Pericardium fibroblast (primary cell): ENCODE data around the gene CLTB. TPM values are rescaled to one million over a fixed set of nuclear protein-coding genes. Genes with fewer than 3 reads are reported as not detected.

Experiments used
- total RNA-seq: library from RNA; depleted of rRNA; stranded (reverse); fragments of >200 nt; gene quantifications from 2 replicates; pipeline ENCODE4 v1.2.3, GENCODE V29; 2015

The CLTB gene, protein sequence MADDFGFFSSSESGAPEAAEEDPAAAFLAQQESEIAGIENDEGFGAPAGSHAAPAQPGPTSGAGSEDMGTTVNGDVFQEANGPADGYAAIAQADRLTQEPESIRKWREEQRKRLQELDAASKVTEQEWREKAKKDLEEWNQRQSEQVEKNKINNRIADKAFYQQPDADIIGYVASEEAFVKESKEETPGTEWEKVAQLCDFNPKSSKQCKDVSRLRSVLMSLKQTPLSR
- 97.5 and 140 TPM in 2 replicates for total RNA-seq

DNA sequence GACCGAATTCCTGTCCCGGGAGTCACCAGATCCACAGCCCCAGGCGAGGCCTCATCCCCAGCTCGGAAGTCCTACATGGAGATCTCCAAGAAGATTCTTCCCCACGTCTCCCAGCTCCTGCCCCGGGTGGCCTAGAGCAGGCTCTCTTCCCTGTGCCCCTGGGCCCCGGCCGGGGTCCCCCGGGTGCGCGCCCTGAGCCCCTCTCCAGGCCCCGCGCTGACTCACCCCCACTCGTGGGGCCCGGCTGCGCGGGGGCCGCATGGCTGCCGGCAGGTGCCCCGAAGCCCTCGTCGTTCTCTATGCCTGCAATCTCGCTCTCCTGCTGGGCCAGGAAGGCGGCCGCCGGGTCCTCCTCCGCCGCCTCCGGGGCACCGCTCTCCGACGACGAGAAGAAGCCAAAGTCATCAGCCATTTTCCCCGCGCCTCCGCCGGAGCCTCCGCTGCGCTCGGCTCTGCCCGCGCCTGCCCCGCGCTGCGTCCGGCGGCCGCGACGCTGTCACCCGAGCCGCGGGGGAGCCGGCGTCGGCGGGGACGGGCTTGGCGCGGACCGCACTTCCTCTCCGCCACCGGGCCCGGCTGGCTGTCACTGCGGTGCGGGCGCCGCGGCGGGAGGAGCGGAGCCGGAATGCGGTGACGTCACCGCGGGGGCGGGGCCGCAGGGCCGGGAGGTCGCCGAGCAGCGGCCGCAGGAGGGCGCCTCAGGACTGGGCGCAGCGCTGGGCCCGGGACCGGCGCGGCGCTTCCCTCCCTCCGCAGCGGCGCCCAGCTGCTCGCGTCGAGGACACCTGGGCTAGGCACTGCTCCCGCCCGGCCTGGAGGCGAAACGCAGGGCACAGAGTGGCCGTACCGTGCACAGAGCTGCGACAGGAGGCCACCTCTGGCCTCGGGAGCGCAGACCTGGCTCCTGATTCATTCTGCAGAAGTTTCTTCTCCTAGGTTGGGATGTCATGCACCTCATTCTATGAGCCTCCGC lies at the start of gene CLTB:
Gene CLTB (minus strand): TSS at position 588 of the 973 bp plus-strand sequence. CDS start 176 bp downstream, at position 412.

DNA sequence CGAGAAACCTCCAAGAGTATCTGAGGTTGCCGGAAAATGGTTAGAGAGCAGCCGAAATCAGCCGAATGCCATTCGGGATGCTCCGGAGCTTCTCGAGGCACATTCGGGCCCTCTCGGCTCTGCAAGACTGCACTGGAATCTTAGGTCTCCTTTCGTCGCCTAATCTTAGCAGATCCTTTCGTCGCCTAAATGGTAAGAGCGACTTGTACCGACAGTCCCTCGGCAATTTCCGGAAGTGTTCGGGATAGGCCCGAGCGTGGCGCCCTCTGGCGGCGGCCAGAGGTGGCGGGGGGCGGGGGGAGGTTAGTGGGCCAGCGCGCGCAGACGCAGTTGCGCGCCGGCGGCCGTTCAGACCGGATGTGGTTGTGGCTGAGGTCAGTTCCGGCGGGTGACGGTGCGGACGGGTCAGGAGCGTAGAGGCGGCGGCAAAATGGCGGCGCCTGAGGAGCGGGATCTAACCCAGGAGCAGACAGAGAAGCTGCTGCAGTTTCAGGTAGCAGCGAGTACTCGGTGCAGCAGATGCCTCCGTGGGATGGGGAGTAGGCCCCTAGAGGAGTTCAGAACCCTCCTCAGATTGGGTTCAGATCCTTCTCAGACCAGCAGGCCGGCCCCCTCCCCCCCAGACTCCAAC lies 31.8 kb upstream of the CLTB start, which contains the start of gene FAF2:
Gene FAF2 (plus strand): TSS at position 408 of the 631 bp plus-strand sequence. CDS start 23 bp downstream, at position 431.

DNA sequence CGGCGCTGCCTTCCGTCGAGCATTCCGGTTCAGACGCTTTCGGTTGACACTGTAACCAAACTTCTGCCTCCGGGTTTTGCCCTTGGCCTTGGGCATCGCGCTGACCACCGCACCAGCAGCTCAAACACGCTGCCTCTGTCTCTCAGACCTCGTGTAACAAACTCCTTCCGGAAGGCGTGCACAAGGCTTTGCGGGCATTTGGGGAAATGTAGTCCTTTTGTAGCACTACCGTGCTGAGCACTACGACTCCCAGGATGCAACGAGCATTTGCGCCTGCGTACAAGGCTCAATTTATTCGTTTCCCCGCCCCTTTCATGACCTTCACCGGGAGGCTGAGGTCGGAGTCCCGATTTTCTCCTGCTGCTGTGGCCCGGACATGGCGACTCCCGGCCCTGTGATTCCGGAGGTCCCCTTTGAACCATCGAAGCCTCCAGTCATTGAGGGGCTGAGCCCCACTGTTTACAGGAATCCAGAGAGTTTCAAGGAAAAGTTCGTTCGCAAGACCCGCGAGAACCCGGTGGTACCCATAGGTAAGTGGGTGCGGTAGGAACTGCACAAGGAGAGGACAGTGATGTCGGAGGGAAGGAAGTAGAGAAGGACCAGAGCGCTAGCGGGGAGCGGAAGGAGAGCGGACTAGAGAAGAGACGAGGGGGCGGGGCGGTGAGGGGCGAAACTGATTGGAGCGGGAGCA lies 27.8 kb downstream of the CLTB start, which contains the start of the genes HIGD2A and NOP16:
Gene HIGD2A (plus strand): TSS at position 308 of the 691 bp plus-strand sequence. CDS start 69 bp downstream, at position 377.
Gene NOP16 (minus strand): TSS at position 155 of the 691 bp plus-strand sequence. CDS start 59 bp downstream, at position 96.

DNA sequence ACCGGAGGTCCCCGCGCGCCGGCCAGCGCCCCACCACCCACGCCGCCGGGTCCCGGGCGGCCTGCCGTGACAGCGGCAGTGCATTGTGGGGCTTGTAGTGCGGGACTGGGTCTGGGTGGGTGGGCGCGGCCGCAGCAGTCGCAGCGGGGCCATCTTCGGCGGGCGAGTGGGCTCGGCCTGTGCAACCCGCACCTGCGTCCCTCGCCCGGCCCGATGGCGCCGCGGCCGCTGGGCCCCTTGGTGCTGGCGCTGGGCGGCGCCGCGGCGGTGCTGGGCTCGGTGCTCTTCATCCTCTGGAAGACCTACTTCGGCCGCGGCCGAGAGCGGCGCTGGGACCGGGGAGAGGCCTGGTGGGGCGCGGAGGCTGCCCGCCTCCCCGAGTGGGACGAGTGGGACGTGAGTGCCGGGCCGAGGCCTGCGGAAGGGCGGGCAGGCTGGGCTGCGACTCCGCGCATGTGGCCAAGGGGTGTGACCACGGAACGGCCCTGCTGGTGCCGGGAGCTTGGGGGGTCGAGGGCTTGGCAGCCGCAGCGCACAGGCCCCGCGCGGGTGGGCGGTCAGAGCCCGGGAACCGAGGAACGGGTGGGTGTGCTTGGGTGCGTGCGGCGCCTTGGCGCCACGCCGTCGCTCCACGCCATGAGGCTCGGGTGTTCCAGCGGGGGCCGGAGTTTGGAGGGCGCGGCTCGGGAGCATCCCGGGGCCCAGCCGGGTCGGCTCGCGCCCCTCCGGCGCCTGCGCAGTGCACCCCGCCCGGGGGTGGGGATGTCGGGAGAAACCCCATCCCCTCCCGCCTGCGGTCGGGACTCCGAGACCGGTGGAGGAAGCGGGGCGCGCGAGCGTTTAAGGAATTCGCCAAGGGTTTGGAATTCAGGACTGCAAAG lies 50.7 kb downstream of the CLTB start, which contains the start of gene ARL10:
Gene ARL10 (plus strand): TSS at position 137 of the 881 bp plus-strand sequence. CDS start 77 bp downstream, at position 214.

DNA sequence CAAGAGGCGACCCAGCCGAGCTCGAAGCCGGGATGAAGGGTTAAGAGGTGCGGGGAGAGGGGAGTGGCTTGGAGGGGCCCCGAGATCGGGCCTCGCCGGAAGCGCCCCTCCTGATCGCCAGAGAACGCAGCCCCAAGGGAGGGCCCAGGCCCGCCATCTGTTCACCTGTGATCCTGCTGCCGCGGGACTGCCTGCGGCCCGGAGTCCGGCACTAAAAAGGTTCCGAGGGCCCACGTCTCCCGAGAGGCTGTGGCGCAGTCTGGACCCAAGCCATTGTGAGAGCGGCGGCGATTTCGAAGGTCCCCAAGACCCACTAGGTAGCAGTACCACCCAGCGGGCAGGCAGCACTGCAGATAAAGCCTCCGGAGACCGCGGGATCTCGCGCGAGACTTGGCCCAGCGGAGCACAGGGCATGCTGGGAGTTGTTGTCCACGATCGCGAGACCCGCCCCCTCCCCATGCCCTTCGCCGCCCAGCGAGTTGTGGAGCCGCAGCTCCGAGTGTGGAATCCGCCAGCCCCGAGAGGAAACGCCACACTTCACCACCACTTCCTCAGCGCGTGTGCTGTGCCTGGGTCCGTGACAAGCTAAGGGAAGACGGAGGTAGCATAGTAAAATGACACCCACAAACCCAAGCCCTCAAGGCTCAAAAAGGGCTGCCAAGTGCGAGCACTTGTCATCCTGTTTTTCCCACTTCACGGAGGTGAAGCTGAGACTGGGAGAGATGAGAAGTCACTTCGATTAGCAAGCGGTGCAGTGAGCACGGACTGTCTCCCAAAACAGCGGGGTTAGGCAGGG lies 54.7 kb downstream of the CLTB start, which contains the start of gene KIAA1191:
Gene KIAA1191 (minus strand): TSS at position 328 of the 796 bp plus-strand sequence. CDS start 2,256 bp downstream, outside the sequence.

Other genes starting within 250 kb of the CLTB start
- 6.4 and 9.3 TPM in 2 replicates for gene SIMC1, start 178.1 kb downstream of the CLTB start, total RNA-seq
- gene KIAA1191, start 54.8 kb downstream of the CLTB start, total RNA-seq = 60.7 and 76.7 TPM in 2 replicates
- 3.0 and 3.2 TPM in 2 replicates for gene ARL10, start 51.1 kb downstream of the CLTB start, total RNA-seq
- 7.1 and 14.5 TPM in 2 replicates for gene NOP16, start 27.9 kb downstream of the CLTB start, total RNA-seq
- gene HIGD2A, start 27.8 kb downstream of the CLTB start, total RNA-seq = 128 and 157 TPM in 2 replicates
- gene FAF2, start 31.8 kb upstream of the CLTB start, total RNA-seq = 34.8 and 40.9 TPM in 2 replicates
- gene RNF44, start 120.9 kb upstream of the CLTB start, total RNA-seq = 7.2 and 7.7 TPM in 2 replicates
- gene CDHR2, start 132.8 kb upstream of the CLTB start, total RNA-seq = not detected in 2 replicates
- 1.8 and 1.9 TPM in 2 replicates for gene GPRIN1, start 193.6 kb upstream of the CLTB start, total RNA-seq
- gene SNCB, start 214.0 kb upstream of the CLTB start, total RNA-seq = not detected in 2 replicates
- gene EIF4E1B, start 214.1 kb upstream of the CLTB start, total RNA-seq = not detected in 2 replicates
- 28.1 and 39.4 TPM in 2 replicates for gene TSPAN17, start 230.9 kb upstream of the CLTB start, total RNA-seq